ENCODE results near the gene PIEZO2. TPM values are rescaled to one million over a fixed set of nuclear protein-coding genes. Genes with fewer than 3 reads are reported as not detected.

The PIEZO2 gene
- total RNA-seq, 4 donors from 2014 or later = 0.68 to 2.2 (median 1.1) TPM

DNA sequence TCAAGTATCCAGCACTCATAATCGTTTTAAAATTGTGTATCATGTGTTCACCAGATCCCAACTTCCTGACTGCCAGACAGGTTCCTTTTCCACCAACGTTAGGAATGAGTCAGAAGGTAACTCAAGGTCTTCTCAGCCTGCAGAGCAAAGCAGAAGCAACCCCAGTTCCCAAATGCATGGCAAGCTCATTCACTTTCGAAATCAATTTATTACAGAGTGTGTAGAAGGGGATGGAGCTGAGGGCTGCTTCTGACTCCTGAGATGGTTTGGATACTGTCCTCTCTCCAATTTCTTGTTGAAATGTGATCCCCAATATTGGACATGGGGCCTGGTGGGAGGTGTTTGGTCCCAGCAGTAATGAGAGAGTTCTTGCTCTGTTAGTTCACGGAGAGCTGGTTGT is 114.5 kb downstream of the PIEZO2 start:
- no peak overlapping the region for H3K27ac ChIP-seq
- 58% methylated on average over 4 of the region's 4 CpGs for WGBS
- H3K27me3 ChIP-seq = no peaks in the 10 kb centered on the region
- H3K4me1 ChIP-seq = peaks cover 11% of the 10 kb centered on the region
- no peaks in the 10 kb centered on the region for H3K9me3 ChIP-seq
- H3K4me3 ChIP-seq = no peak overlapping the region
- TF ChIP-seq EP300 (IDR thresholded peaks at IDR 0.05) (no peak), POLR2A (IDR thresholded peaks at IDR 0.05) (no peak), POLR2AphosphoS5 (IDR thresholded peaks at IDR 0.05) (no peak)
- TF ChIP-seq, protein P1, sequence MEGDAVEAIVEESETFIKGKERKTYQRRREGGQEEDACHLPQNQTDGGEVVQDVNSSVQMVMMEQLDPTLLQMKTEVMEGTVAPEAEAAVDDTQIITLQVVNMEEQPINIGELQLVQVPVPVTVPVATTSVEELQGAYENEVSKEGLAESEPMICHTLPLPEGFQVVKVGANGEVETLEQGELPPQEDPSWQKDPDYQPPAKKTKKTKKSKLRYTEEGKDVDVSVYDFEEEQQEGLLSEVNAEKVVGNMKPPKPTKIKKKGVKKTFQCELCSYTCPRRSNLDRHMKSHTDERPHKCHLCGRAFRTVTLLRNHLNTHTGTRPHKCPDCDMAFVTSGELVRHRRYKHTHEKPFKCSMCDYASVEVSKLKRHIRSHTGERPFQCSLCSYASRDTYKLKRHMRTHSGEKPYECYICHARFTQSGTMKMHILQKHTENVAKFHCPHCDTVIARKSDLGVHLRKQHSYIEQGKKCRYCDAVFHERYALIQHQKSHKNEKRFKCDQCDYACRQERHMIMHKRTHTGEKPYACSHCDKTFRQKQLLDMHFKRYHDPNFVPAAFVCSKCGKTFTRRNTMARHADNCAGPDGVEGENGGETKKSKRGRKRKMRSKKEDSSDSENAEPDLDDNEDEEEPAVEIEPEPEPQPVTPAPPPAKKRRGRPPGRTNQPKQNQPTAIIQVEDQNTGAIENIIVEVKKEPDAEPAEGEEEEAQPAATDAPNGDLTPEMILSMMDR (IDR thresholded peaks at IDR 0.05) = no peak
- H3K36me3 ChIP-seq = no peaks in the 10 kb centered on the region
- DNase-seq (ENCODE audit: low spot score in 2 of 2) = no peak

DNA sequence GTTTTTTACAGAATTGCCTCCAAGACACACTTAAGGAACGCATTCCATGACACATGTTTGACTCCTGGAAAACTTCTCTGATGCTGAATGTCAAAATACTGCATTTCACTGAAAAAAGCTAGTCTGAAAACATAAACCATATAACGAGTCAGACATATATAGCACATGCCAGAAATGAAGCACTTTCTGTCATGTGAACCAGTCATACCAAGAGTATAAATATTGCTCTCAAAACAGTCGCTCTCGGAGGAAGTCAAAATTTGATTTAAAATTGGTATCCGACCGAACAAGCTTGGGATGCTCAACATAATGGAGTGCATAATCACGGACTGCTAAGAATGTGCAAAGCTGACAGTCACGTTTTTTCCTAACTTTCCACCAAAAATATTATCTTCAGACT is 115.9 kb downstream of the PIEZO2 start:
- no peaks in the 10 kb centered on the region for H3K36me3 ChIP-seq
- no peak for DNase-seq (ENCODE audit: low spot score in 2 of 2)
- peaks cover 11% of the 10 kb centered on the region for H3K4me1 ChIP-seq
- no peaks in the 10 kb centered on the region for H3K9me3 ChIP-seq
- H3K27me3 ChIP-seq = no peaks in the 10 kb centered on the region
- WGBS = 72% methylated on average over 8 of the region's 8 CpGs
- H3K27ac ChIP-seq = no peak overlapping the region
- TF ChIP-seq, protein P1 (IDR thresholded peaks at IDR 0.05) = no peak
- TF ChIP-seq EP300 (IDR thresholded peaks at IDR 0.05) (no peak), POLR2AphosphoS5 (IDR thresholded peaks at IDR 0.05) (no peak), POLR2A (IDR thresholded peaks at IDR 0.05) (no peak)
- H3K4me3 ChIP-seq = no peak overlapping the region

DNA sequence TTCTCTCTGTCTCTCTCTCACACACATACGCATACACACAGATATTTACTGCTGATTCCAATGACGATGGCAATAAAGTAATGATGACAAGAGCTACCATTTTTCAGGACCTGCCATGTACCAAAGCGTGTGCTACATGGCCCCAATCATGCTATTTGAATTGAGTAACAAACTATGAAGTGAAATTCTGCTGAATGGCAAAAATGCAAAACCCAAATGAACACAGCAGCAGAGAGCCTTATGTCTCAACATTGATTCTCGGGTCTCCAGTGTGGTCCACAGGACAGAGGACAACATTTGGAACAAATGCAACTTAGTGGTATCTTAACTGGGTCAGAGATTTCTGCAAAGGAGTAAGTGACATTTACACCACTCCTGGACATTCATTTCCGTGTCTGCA is 117.4 kb downstream of the PIEZO2 start:
- TF ChIP-seq EP300 (IDR thresholded peaks at IDR 0.05) = no peak
- TF ChIP-seq, protein P1 (IDR thresholded peaks at IDR 0.05) = no peak
- TF ChIP-seq POLR2A (IDR thresholded peaks at IDR 0.05) = no peak
- Histone ChIP-seq H3K4me3 (no peak overlapping the region), H3K27ac (no peak overlapping the region), H3K4me1 (peaks cover 11% of the 10 kb centered on the region), H3K36me3 (no peaks in the 10 kb centered on the region), H3K27me3 (no peaks in the 10 kb centered on the region), H3K9me3 (no peaks in the 10 kb centered on the region)
- DNase-seq (ENCODE audit: low spot score in 2 of 2) = no peak
- 93% methylated on average over 5 of the region's 5 CpGs for WGBS

DNA sequence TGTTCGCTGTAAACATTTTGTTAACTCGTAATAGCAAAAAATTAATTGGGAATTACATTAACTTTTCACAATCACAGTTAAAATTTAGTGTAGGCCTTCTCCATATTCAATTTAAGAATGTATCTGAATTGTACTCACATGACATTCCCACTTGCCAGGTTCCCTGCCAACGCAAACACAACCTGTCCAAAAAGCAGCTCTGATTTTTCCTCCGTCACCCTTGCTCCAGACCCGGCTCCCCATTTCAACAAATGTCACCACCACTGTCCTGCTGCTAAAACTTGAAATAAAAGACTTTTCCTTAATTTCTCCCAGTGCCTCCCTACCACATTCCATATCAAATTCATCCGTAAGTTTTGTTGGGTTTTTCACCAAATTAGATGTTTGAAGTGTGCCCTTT is 120.3 kb downstream of the PIEZO2 start:
- Histone ChIP-seq H3K4me1 (no peaks in the 10 kb centered on the region), H3K36me3 (no peaks in the 10 kb centered on the region), H3K27me3 (no peaks in the 10 kb centered on the region), H3K9me3 (no peaks in the 10 kb centered on the region), H3K27ac (no peak overlapping the region), H3K4me3 (no peak overlapping the region)
- TF ChIP-seq POLR2A (IDR thresholded peaks at IDR 0.05) (no peak), EP300 (IDR thresholded peaks at IDR 0.05) (no peak), POLR2AphosphoS5 (IDR thresholded peaks at IDR 0.05) (no peak)
- TF ChIP-seq, protein P1 (IDR thresholded peaks at IDR 0.05) = no peak
- no peak for DNase-seq (ENCODE audit: low spot score in 2 of 2)
- 92% methylated on average over 6 of the region's 6 CpGs for WGBS

DNA sequence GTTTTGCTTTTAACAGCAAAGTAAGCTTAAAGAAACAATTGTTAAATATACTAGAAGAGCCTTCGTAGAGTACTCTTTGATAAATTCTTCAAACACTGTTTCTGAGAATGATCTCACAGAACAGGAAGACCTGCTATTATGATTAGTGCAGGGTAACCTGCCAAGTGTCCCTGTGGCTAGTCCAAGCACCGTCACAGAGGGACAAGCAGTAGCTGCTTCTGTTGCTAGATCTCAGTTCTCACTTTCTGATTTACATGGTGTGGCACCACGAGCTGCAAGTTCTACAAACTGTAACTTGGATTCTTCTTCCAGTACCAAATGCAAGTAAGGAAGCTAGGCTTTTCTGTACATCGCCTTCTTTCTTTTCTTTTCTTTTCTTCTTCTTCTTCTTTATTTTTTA is 121.5 kb downstream of the PIEZO2 start:
- H3K4me1 ChIP-seq = no peaks in the 10 kb centered on the region
- 66% methylated on average over 4 of the region's 4 CpGs for WGBS
- no peak overlapping the region for H3K27ac ChIP-seq
- no peak for TF ChIP-seq POLR2A (IDR thresholded peaks at IDR 0.05)
- no peak for TF ChIP-seq EP300 (IDR thresholded peaks at IDR 0.05)
- H3K9me3 ChIP-seq = no peaks in the 10 kb centered on the region
- H3K36me3 ChIP-seq = no peaks in the 10 kb centered on the region
- H3K27me3 ChIP-seq = no peaks in the 10 kb centered on the region
- no peak for DNase-seq (ENCODE audit: low spot score in 2 of 2)
- H3K4me3 ChIP-seq = no peak overlapping the region

DNA sequence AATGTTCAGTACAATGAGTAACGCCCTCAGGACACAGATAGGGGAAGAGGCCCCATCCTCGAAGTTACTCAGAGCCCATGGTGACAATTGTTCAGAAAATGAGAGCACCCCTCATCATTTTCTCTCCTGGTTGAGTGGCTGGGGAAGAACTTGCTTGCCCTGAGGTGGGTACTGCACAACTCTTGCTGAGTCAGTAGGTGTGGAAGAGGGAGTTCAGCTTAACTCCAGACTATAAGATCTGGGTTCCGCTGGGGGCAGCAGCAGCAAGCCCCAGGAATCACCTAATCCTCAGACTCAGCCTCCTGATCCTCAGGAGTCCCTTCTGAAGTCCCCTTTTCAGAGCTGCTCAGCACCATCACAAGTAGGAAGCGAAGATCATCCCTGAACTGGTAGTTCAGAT is 123.7 kb downstream of the PIEZO2 start:
- no peaks in the 10 kb centered on the region for H3K4me1 ChIP-seq
- no peak overlapping the region for H3K4me3 ChIP-seq
- H3K36me3 ChIP-seq = no peaks in the 10 kb centered on the region
- H3K27me3 ChIP-seq = no peaks in the 10 kb centered on the region
- 64% methylated on average over 3 of the region's 4 CpGs for WGBS
- no peak for DNase-seq (ENCODE audit: low spot score in 2 of 2)
- TF ChIP-seq POLR2A (IDR thresholded peaks at IDR 0.05) = no peak
- no peak for TF ChIP-seq EP300 (IDR thresholded peaks at IDR 0.05)
- no peak for TF ChIP-seq POLR2AphosphoS5 (IDR thresholded peaks at IDR 0.05)
- TF ChIP-seq, protein P1 (IDR thresholded peaks at IDR 0.05) = no peak
- no peak overlapping the region for H3K27ac ChIP-seq
- no peaks in the 10 kb centered on the region for H3K9me3 ChIP-seq
